ENCODE measurements around the gene PRG2.

Gene PRG2

GRCh38 chr11:57397394-57397990 lies 7.0 kb upstream of the PRG2 start:
- H3K27ac ChIP-seq (ENCODE audit: low read depth, low read length), result no peak overlapping the region

GRCh38 chr11:57396744-57397143 lies 6.3 kb upstream of the PRG2 start:
- H3F3A ChIP-seq (ENCODE audit: insufficient read depth), result no peaks in the 10 kb centered on the region

More at GRCh38 chr11:57397394-57397990, 7.0 kb upstream of the PRG2 start:
- TF ChIP-seq CTCF (IDR thresholded peaks at IDR 0.05; ENCODE audit: insufficient read depth, low read length, poor library complexity, severe bottlenecking) (no peak), EZH2phosphoT487 (conservative IDR thresholded peaks at IDR 0.05; ENCODE audit: low read length) (no peak)
- Histone ChIP-seq H2AFZ (ENCODE audit: low read depth, low read length, severe bottlenecking) (no peak overlapping the region), H3K4me2 (ENCODE audit: low read depth, low read length, poor library complexity, severe bottlenecking) (no peak overlapping the region), H3K27me3 (ENCODE audit: low read length) (no peaks in the 10 kb centered on the region), H3K4me3 (ENCODE audit: insufficient read depth, low read length, poor library complexity, severe bottlenecking) (no peak overlapping the region), H3K9me2 (replicated peaks; ENCODE audit: insufficient read depth, low read length) (no peaks in the 10 kb centered on the region), H3K9me3 (ENCODE audit: insufficient read depth, low read length) (no peaks in the 10 kb centered on the region), H3F3A (ENCODE audit: insufficient read depth) (no peaks in the 10 kb centered on the region), H3K9ac (ENCODE audit: low read length) (no peak overlapping the region), H3K36me3 (ENCODE audit: low read length) (no peaks in the 10 kb centered on the region), H4K20me1 (ENCODE audit: low read depth, low read length) (no peaks in the 10 kb centered on the region), H3K79me2 (ENCODE audit: insufficient read depth, low read length) (no peaks in the 10 kb centered on the region)

GRCh38 chr11:57395905-57396623 lies 5.6 kb upstream of the PRG2 start:
- Histone ChIP-seq H3K9me3 (ENCODE audit: insufficient read depth, low read length) (no peaks in the 10 kb centered on the region), H3K36me3 (ENCODE audit: low read length) (no peaks in the 10 kb centered on the region), H4K20me1 (ENCODE audit: low read depth, low read length) (no peaks in the 10 kb centered on the region), H3K27me3 (ENCODE audit: low read length) (no peaks in the 10 kb centered on the region), H3K4me2 (ENCODE audit: low read depth, low read length, poor library complexity, severe bottlenecking) (no peak overlapping the region), H3K4me3 (ENCODE audit: insufficient read depth, low read length, poor library complexity, severe bottlenecking) (no peak overlapping the region), H3K27ac (ENCODE audit: low read depth, low read length) (no peak overlapping the region), H3K79me2 (ENCODE audit: insufficient read depth, low read length) (no peaks in the 10 kb centered on the region), H2AFZ (ENCODE audit: low read depth, low read length, severe bottlenecking) (no peak overlapping the region), H3F3A (ENCODE audit: insufficient read depth) (no peaks in the 10 kb centered on the region), H3K9ac (ENCODE audit: low read length) (no peak overlapping the region), H3K9me2 (replicated peaks; ENCODE audit: insufficient read depth, low read length) (no peaks in the 10 kb centered on the region)
- no peak for TF ChIP-seq EZH2phosphoT487 (conservative IDR thresholded peaks at IDR 0.05; ENCODE audit: low read length)
- no peak for TF ChIP-seq CTCF (IDR thresholded peaks at IDR 0.05; ENCODE audit: insufficient read depth, low read length, poor library complexity, severe bottlenecking)

More at GRCh38 chr11:57396744-57397143, 6.3 kb upstream of the PRG2 start:
- H3K9me3 ChIP-seq (ENCODE audit: insufficient read depth, low read length), result no peaks in the 10 kb centered on the region
- no peak overlapping the region for H3K9ac ChIP-seq (ENCODE audit: low read length)
- H3K4me2 ChIP-seq (ENCODE audit: low read depth, low read length, poor library complexity, severe bottlenecking), result no peak overlapping the region
- TF ChIP-seq CTCF (IDR thresholded peaks at IDR 0.05; ENCODE audit: insufficient read depth, low read length, poor library complexity, severe bottlenecking), result no peak
- no peak for TF ChIP-seq EZH2phosphoT487 (conservative IDR thresholded peaks at IDR 0.05; ENCODE audit: low read length)
- no peak overlapping the region for H3K27ac ChIP-seq (ENCODE audit: low read depth, low read length)
- no peaks in the 10 kb centered on the region for H3K9me2 ChIP-seq (replicated peaks; ENCODE audit: insufficient read depth, low read length)
- no peak overlapping the region for H2AFZ ChIP-seq (ENCODE audit: low read depth, low read length, severe bottlenecking)
- no peaks in the 10 kb centered on the region for H4K20me1 ChIP-seq (ENCODE audit: low read depth, low read length)
- H3K4me3 ChIP-seq (ENCODE audit: insufficient read depth, low read length, poor library complexity, severe bottlenecking), result no peak overlapping the region
- no peaks in the 10 kb centered on the region for H3K79me2 ChIP-seq (ENCODE audit: insufficient read depth, low read length)
- no peaks in the 10 kb centered on the region for H3K27me3 ChIP-seq (ENCODE audit: low read length)
- no peaks in the 10 kb centered on the region for H3K36me3 ChIP-seq (ENCODE audit: low read length)
